ENCODE data around the gene PRKAG1.

The PRKAG1 gene

GRCh38 chr12:48979602-48980388 is 38.8 kb downstream of the PRKAG1 start:
- DNase-seq: no peak

DNA sequence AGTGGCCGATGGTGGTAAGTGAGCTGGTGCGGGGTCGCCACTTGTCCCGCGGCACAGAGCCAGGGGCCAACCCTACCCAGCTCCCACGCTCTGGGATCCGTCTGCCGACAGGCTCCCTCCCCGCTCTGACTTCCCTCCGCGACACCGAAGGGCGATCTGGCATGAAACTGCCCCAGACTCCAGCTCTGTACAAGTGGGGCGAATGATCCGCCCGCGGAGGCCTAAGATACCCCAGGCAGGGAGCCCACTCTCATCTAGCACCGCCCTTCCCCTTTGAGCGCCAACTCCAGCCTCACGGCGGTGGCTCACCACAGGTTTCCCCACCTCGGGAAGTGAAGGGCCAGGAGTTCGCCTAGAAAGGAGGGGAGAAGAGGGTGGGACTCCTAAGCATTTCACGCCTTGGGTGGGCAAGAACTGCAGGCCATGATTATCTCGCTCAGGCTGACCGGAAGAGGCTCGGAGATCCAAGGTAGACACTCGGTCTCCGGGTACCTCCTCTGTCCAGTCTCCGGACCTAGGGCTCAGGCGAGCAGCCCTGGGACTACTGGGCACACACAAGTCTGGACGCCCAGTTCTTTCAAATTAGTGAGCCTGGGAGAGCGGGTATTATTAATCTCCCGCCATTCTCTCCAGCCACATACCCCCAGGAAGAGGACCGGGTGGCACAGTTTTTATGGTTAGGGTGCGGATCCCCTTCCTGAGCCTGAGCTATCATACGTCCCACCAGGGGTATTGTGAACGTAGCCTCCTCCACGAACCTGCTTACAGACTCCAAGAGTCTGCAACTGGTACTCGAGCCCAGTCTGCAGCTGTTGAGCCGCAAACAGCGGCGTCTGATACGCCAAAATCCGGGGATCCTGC is 39.6 kb downstream of the PRKAG1 start:
- no peak for DNase-seq

- DNase-seq: no peak
Measured at GRCh38 chr12:48978291-48978740, 40.3 kb downstream of the PRKAG1 start, which contains the start of gene WNT1. Gene WNT1 (plus strand): TSS chr12:48978322. CDS start chr12:48978651, 329 bp downstream.

- DNase-seq: no peak
Measured at GRCh38 chr12:48977290-48978281, 41.0 kb downstream of the PRKAG1 start.

DNA sequence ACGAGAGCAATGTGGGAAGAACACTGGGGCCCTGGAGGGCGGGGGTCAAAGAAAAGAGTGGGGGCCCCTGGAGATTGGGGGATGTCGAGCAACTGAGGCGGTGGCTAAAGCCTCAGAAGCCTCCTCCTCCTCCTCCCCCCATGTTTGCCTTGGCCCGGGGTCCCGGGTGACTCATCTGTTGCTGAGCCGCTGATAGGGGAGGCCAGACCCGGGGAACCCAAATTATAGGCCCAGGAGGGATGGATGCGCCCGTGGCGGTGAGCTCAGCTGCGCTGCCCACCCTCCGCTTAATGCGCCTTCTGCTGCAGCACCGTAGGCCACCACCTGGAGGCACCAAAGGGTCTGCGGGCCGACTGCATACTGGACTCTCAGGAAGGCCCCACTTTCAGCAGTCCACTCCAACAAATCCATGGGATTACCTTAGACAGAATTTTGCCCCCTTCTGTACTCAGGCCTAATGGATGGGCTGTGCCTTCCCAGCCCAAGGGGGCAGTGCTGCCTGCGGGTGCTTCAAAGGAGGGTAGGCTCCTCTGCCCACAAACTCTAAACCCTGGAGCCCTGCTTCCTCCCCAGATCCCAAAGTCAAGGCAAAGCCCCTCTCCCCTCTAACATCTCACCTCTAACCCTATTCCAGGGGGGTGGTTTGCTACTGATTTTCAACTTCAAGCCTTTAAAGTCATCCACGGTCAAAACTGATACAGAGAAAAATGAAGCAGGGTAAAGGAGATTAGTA is 44.5 kb downstream of the PRKAG1 start:
- no peak for DNase-seq

DNA sequence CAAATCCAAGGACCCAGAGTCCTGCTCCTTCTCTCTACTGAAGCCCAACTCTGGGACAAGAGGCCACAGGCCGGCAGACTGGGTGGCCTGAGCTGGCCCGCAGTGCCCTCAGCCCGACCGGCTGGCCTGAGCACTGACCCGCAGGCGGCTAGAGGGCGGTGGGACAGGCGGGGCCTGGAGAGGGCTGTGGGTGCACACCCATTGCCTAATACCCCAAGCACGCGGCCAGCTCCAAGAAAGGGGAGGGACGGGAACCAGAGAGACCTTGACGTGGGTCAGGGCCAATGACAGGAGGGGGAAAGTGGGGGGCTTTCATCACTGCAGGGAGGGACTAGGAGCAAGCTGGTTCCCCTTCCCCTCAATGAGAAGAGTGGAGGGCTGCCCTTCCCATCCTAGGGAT is 45.0 kb downstream of the PRKAG1 start:
- DNase-seq: no peak

- no peak for DNase-seq
Measured at GRCh38 chr12:48972952-48973483, 45.6 kb downstream of the PRKAG1 start.

DNA sequence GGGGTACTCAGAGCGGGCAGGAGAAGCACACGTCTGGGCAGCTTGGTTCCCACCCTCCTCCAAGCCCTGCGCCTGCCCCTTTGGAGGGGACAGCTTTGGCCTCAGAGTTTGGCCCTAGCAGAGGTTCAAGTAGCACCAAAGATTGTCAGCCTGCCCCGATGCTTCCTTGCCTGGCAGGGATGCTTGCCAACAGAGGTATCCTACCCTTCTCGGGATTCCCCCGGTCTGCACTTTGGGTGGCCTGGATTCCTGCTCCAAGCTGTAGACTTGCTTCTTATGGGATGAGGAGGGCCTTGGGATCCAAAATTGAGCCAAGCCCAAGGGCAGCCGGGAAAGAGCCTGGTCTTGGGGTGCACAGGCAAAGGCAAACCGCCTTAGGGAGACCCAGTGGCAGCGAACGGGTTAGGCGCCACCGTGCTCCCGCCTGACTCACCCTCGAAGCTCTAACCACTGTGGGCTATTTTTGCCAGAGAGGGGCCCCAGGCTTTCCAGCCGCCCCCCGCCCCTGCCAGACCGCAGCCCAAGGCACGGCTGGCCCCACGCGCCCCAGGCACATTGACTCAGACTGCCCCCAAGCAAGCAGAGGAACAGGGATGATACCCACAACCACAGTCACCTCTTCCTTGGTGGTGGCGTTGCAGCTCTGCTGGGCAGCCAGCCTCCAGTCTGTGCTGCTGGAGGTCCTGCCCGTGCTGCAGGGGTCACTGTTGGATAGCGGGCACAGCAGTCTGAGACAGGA is 46.2 kb downstream of the PRKAG1 start:
- no peak for DNase-seq

DNA sequence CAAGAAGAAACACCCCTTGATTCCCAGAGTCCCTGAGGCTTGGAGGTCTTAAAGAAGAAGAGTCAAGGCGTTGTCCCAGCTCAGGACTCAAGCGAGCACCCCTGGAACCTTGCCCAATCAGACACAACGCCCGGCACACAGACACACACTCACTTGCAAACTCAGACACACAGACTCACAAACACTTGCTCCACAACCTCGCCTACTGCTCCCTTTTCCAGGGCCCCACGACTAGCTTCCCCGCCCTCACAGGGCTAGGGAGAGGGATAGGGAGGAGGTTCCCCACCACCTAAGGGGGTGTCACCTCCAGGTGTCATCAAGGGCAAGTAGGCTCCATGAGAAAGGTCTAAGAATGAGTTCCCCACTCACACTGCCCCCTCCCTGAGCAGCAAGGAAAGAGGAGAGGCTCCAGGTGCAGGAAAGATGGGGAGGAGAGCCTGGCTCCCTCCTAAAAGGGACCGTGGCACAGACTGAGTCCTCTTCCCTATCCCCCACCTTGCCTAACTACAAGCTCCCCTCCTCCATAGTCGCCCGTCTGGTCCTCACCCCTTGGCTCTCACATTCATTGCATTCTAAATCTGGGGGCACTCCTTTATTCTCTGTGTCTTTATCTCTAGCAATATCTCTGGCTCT is 47.8 kb downstream of the PRKAG1 start:
- no peak for DNase-seq

DNA sequence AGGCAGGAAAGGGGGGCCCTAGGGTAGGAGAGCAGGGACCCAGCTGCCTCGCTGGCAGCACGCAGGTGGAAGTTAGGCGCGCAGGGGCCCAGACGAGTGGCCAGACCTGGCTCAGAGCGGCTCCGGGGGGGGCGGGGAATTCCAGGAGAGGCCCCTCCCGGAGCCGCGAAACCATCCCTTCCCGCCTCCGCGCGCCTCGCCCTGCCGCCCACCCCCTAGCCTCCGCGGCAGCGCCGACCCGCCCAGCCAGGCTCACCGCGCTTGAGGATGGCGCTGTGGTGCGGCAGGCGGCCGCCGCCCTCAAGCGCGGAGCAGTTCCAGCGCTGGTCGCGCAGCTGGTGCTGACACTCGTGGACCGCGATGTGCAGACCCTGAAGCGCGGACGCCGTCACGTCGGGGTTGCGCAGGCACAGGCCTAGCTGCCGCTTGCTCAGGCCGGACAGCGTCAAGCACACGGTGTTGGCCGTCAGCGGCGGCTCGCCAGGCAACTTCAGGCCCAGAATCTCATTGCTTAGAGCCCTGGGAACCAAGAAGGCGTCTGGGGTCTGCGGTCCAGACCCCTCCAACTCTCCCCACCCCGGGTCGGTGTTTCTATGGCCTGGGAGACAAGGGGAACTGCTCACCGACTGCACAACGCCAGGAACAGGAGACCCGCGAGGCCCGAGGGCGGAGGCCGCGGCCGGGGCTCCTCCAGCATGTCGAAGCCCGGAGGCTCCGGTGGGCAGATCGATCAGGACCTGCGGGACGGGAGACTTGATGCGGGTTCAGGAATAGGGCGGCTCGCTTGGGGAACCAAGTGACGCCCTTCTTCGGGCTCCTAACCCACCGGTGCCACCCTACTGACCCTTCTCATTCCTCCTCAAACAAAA is 48.5 kb downstream of the PRKAG1 start:
- no peak for DNase-seq

GRCh38 chr12:48969160-48969771 is 49.3 kb downstream of the PRKAG1 start:
- DNase-seq: no peak

GRCh38 chr12:48968467-48968866 is 50.1 kb downstream of the PRKAG1 start:
- no peak for DNase-seq

DNA sequence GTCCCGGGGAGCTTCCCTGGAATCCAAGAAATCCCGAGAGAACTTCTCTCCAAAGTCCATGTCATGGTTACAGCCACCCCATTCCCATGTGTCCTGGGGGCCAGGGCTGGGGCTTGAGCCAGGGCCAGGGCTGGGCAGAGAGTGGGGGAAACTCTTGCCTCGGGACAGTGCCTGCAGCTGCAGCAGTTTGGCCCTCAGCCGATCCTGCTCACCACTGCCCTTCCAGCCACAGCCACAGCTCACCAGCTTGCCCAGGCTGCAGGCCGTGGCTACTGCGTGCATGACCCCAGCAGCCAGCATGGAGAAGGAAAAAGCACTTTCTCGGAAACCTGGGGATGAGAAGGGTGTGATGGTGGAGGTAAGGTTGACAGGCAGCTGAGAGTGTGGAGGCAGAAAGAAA is 50.6 kb downstream of the PRKAG1 start:
- DNase-seq: no peak

DNA sequence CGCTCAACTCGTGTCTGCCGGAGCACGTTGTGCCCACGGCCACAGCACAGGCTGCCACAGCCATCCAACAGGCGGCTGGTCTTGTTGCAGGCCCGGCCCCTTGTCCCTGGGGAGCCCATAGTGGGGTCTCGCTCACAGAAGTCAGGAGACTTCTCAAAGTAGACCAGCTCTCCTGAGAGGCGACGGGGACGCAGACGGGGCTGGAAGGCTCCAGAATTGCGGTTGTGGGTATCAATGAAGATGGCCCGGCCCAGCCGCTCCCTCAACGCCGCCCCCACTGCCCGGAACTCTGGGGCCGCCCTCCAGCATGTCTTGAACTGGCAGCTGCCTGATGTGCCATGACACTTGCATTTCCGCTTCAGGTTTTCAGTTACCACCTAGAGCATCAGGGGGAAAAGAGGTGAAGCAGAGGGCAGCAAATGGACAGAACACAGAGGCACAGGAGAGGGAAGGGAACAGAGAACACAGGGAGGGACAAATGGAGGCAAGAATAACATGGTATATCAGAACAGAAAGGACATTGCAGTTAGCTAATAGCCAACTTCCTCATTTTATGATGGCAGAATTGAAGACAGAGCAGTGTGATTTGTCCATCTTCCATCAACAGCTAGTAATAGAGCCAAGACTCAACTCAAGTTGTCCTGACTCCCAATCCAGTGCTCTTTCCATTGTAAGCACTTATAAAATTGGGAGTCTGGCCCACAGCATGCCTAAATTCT is 52.2 kb downstream of the PRKAG1 start:
- no peak for DNase-seq

GRCh38 chr12:48965298-48965838 is 53.2 kb downstream of the PRKAG1 start:
- no peak for DNase-seq

GRCh38 chr12:48961801-48962200 is 56.8 kb downstream of the PRKAG1 start:
- no peak for DNase-seq

DNA sequence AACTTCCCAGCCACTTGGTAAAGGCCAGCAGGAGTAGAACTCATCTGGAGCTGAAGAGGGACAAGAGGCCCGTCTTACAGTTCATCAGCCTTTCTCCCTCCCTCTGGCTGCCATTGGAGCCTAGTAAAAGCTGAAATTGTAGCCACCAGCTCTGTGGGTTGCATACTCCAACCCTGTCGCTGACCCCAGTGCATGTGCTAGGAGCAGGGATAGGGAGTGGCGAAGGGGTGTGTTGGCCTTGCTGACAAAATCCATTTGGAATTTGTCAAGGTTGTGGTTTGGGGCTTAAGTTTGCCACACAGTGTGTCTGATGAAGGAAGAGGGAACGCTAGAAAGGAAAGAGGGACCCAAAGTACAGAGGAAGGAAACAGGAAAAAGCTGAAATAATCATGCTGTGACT is 57.2 kb downstream of the PRKAG1 start:
- no peak for DNase-seq

DNA sequence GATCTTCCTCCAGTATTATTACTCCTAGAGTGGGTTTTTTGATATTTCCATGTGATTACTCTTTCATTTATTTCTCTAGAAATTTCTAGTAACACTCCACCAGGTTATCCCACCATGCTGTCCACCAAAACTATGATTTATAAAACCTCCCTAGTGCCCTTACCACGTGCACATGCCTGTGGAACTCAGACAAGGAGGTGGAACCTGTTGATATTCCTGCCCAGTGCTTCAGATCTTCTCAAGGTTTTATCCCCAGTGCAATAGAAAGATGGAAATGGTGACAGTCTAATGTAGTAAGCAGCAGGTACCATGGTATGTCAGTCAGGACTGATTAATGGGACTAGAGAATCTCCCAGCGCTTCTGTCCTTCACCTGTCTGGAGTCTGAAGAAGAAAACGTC is 57.7 kb downstream of the PRKAG1 start:
- DNase-seq: no peak
